GM15510 (cell line): Measurements from ENCODE around the gene OR8A1.

Source experiments
- POLR2A ChIP-seq: IDR thresholded peaks from 3 replicates; pipeline ENCODE4 v1.6.1; 2011; ENCODE audit warnings: borderline replicate concordance; ENCODE audit not compliant: insufficient read length; ENCODE audit errors: extremely low read depth

The OR8A1 gene

GRCh38 chr11:124581817-124582216, 12.0 kb downstream of the OR8A1 start:
- no peak for TF ChIP-seq POLR2A

- TF ChIP-seq POLR2A: no peak
Observed at GRCh38 chr11:124582565-124582964, 12.8 kb downstream of the OR8A1 start.

- TF ChIP-seq POLR2A: no peak
Observed at GRCh38 chr11:124583781-124584180, 14.0 kb downstream of the OR8A1 start.

GRCh38 chr11:124584681-124585372, 15.0 kb downstream of the OR8A1 start:
- TF ChIP-seq POLR2A: no peak

DNA sequence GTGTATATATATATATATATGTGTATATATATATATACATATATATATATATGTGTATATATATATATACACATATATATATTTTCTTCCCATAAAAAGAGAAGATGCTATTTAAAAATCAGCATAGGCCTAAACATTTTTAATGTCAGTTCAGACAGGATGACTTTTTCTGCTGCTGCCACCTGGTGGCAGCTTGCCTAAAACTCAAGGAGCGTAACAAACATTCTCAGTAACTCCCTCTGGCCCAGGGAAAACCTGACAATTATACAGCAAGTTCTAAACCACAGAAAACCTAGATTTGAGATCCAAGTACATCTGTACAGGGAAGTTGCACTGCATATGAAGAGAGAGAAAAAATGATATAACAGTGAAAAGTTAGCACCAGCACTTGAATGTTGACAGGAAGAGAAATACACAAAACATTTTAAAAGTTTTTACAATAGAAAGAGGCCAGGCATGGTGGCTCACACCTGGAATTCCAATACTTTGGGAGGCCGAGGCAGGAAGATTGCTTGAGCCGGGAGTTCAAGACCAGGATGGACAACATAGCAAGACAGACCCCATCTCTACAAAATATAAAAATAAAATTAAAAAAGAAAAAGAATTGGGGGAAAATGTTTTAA, 16.6 kb downstream of the OR8A1 start:
- TF ChIP-seq POLR2A: no peak

DNA sequence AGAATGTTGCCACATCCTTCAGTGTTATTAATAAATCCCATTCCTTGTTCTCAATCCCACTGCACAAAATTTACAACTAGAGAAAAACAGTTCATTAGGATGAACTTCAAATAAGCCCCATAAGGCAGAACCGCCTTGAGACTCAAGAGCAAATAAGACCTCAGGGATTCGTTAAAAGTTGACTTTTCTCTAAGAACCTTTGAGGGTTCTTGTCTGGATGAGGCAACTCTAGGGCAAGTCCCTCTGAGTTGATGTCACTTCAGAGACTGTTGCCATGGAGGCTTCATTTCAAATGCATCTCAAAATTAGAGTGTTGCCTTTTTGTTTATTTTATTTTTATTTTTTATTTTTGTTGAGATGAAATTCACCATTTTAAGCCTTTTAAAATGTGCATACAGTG, 21.6 kb downstream of the OR8A1 start:
- TF ChIP-seq POLR2A: no peak

GRCh38 chr11:124592627-124593026, 22.8 kb downstream of the OR8A1 start:
- no peak for TF ChIP-seq POLR2A

- no peak for TF ChIP-seq POLR2A
Observed at GRCh38 chr11:124595302-124595701, 25.5 kb downstream of the OR8A1 start.

- no peak for TF ChIP-seq POLR2A
Observed at GRCh38 chr11:124597626-124598025, 27.8 kb downstream of the OR8A1 start.

GRCh38 chr11:124600621-124601320, 31.0 kb downstream of the OR8A1 start:
- TF ChIP-seq POLR2A: no peak

- TF ChIP-seq POLR2A: no peak
Observed at GRCh38 chr11:124602193-124602592, 32.4 kb downstream of the OR8A1 start.

GRCh38 chr11:124605719-124606118, 35.9 kb downstream of the OR8A1 start:
- no peak for TF ChIP-seq POLR2A

- no peak for TF ChIP-seq POLR2A
Observed at GRCh38 chr11:124608147-124608546, 38.4 kb downstream of the OR8A1 start.

- TF ChIP-seq POLR2A: no peak
Observed at GRCh38 chr11:124610295-124610694, 40.5 kb downstream of the OR8A1 start.

DNA sequence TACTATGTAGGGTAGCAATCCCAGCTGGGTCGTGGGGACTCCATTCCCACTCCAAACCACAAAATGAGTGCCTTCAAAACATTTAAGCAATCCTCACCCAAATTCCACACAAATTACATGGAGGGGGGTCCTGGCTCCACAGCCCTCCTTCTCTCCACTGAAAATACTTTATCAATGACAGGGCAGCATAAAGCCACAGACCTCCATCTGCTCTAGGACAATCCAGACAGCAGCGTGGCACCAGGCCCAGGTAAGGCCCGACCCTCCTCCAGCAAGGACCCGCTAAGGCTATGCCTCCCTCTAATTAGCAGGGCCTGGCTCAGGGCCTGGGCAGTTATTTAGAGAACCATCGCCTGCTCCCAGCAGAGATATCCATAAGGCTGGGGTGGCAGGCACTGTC, 41.3 kb downstream of the OR8A1 start, which contains the start of gene PANX3:
TSS of gene PANX3 (plus strand) at position 365 of the 400 bp plus-strand sequence. CDS start 129 bp downstream, outside the sequence.
- TF ChIP-seq POLR2A: no peak
